ENCODE measurements around the gene NKIRAS1. TPM values are rescaled to one million over a fixed set of nuclear protein-coding genes. Genes with fewer than 3 reads are reported as not detected.

NKIRAS1 gene
- total RNA-seq, 1 experiment from 2014 or later: 7.3 TPM

DNA sequence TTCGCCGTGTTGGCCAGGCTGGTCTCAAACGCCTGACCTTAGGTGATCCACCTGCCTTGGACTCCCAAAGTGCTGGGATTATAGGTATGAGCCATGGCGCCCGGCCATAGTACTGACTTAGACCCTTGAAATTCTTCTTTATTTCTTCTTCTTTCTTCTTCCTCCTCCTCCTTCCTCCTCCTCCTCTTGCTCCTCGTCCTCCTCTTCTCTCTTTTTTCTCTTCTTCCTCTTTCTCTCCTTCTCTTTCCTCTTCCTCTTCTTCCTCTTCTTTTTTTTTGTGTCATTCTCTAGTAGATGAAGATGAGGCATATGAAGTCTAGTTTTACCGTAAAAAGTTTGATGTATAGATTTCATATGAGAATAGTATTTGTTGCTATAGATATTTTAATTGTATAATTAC, 9.5 kb upstream of the NKIRAS1 start (continued):
- TF ChIP-seq ZBTB43 (CRISPR knock-in tag; IDR thresholded peaks at IDR 0.05) (no peak), NR2C2 (CRISPR knock-in tag; IDR thresholded peaks at IDR 0.05) (no peak), JUN (CRISPR knock-in tag; IDR thresholded peaks at IDR 0.05) (no peak), SP1 (CRISPR knock-in tag; conservative IDR thresholded peaks at IDR 0.05) (no peak), E2F5 (CRISPR knock-in tag; IDR thresholded peaks at IDR 0.05) (no peak), ZNF671 (CRISPR knock-in tag; IDR thresholded peaks at IDR 0.05) (no peak), SMAD4 (CRISPR knock-in tag; IDR thresholded peaks at IDR 0.05) (no peak)

GRCh38 chr3:23923786-23924185, 7.0 kb upstream of the NKIRAS1 start:
- CTCF ChIA-PET: interaction anchor here (0.6 to 1.9 kb wide), 3 partner anchors 20 to 341 kb away, joined by 3 to 4 read pairs (median 3); no protein-coding TSS in a partner anchor
- DNase-seq (ENCODE audit: low spot score) (no peak), ATAC-seq (peak; percentile 28)
- Mint-ChIP-seq H3K27me3 (ENCODE audit: low read depth) (no peaks in the 10 kb centered on the region), H3K4me1 (peaks cover 30% of the 10 kb centered on the region), H3K9me3 (no peaks in the 10 kb centered on the region), H3K4me3 (no peak overlapping the region), H3K27ac (peak overlapping the region; percentile 67; the same call in 1 of the 2 replicates), H3K36me3 (peaks cover 19% of the 10 kb centered on the region)
- POLR2A ChIA-PET: interaction anchor here (0.6 kb wide), 1 partner anchor 1348 kb away, joined by 4 read pairs; no protein-coding TSS in a partner anchor
- TF ChIP-seq TEAD4 (CRISPR knock-in tag; IDR thresholded peaks at IDR 0.05) (no peak), GABPB1 (CRISPR knock-in tag; IDR thresholded peaks at IDR 0.05) (no peak), AR (CRISPR knock-in tag; IDR thresholded peaks at IDR 0.05) (no peak), NFE2L1 (CRISPR knock-in tag; IDR thresholded peaks at IDR 0.05) (no peak), JAZF1 (CRISPR knock-in tag; IDR thresholded peaks at IDR 0.05) (no peak), HMGXB4 (CRISPR knock-in tag; IDR thresholded peaks at IDR 0.05) (no peak), USF2 (CRISPR knock-in tag; IDR thresholded peaks at IDR 0.05) (no peak), USF1 (CRISPR knock-in tag; IDR thresholded peaks at IDR 0.05) (no peak), ZNF396 (CRISPR knock-in tag; IDR thresholded peaks at IDR 0.05; ENCODE audit: borderline replicate concordance) (no peak), NR3C1 (CRISPR knock-in tag; conservative IDR thresholded peaks at IDR 0.05; ENCODE audit: low read depth) (no peak), ERG (CRISPR knock-in tag; IDR thresholded peaks at IDR 0.05) (no peak), HMGA2 (CRISPR knock-in tag; IDR thresholded peaks at IDR 0.05) (no peak), AFF4 (CRISPR knock-in tag; IDR thresholded peaks at IDR 0.05; ENCODE audit: borderline replicate concordance) (no peak)
- TF ChIP-seq, protein P1, sequence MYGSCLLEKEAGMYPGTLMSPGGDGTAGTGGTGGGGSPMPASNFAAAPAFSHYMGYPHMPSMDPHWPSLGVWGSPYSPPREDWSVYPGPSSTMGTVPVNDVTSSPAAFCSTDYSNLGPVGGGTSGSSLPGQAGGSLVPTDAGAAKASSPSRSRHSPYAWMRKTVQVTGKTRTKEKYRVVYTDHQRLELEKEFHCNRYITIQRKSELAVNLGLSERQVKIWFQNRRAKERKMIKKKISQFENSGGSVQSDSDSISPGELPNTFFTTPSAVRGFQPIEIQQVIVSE (CRISPR knock-in tag; IDR thresholded peaks at IDR 0.05; ENCODE audit: borderline replicate concordance): no peak
- TF ChIP-seq, protein P2, sequence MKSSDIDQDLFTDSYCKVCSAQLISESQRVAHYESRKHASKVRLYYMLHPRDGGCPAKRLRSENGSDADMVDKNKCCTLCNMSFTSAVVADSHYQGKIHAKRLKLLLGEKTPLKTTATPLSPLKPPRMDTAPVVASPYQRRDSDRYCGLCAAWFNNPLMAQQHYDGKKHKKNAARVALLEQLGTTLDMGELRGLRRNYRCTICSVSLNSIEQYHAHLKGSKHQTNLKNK (CRISPR knock-in tag; IDR thresholded peaks at IDR 0.05): no peak

All from WTC11 (cell line).